Motor neuron (in vitro differentiated cells): ENCODE results near the gene TMEM86A. TPM values are rescaled to one million over a fixed set of nuclear protein-coding genes. Genes with fewer than 3 reads are reported as not detected.

Experiments used
- ATAC-seq, 8 experiments: fragments of 200-7000 bp; cut with Tn5 transposase; replicated peaks in 6 of 8; 2 replicates each; pipeline ENCODE4 v1.8.0; 2021; ENCODE audit warnings: mild to moderate bottlenecking in 8 of 8, moderate library complexity in 8 of 8
- H3K27ac ChIP-seq, 2 donors: fragments of 250-450 bp; sonication (Bioruptor Pico); 2 replicates each; pipeline ENCODE4 v1.9.0; 2021; ENCODE audit warnings: antibody characterized with exemption in 2 of 2, mild to moderate bottlenecking in 2 of 2, moderate library complexity in 1 of 2
- H3K4me1 ChIP-seq, 2 donors: fragments of 250-450 bp; sonication (Bioruptor Pico); replicated peaks in 1 of 2; 2 replicates each; pipeline ENCODE4 v1.6.1; 2021; ENCODE audit warnings: antibody characterized with exemption in 2 of 2, mild to moderate bottlenecking in 2 of 2, moderate library complexity in 1 of 2
- H3K4me3 ChIP-seq, 5 donors: fragments of 250-450 bp; sonication (Bioruptor Pico); 2 replicates each; pipeline ENCODE4 v1.9.0; 2021; ENCODE audit warnings: antibody characterized with exemption in 5 of 5, mild to moderate bottlenecking in 5 of 5, moderate library complexity in 4 of 5
- whole genome bisulfite sequencing, 10 experiments: fragments of 450-650 bp; shearing (Covaris generic); methylation state at CpG; one replicate each; pipeline ENCODE4 v1.0.0; 2022; 5-methylcytosine and 5-hydroxymethylcytosine counted together
- in situ Hi-C, 9 experiments: fragments of 400-800 bp; cut with MboI; loops; one replicate each; pipeline ENCODE4 v1.15.0; 2021; ENCODE audit warnings: low sequenced_read_pairs in 9 of 9, low pct_unique_long_range_greater_than_20kb in 2 of 9; ENCODE audit not compliant: unreplicated experiment in 9 of 9
- total RNA-seq, 8 experiments: library from RNA; unstranded; fragments of 300-600 nt; gene quantifications; 2 replicates each; pipeline versions ENCODE4 v1.2.3 to v1.2.4, GENCODE V29; 2022

Gene TMEM86A
- total RNA-seq, 8 experiments from 2014 or later, result 1.5 to 22.0 (median 4.0) TPM

GRCh38 chr11:18750944-18751343 is 52.4 kb downstream of the TMEM86A start:
- no peak overlapping the region for H3K27ac ChIP-seq

GRCh38 chr11:18752502-18752901 is 53.9 kb downstream of the TMEM86A start:
- Histone ChIP-seq H3K27ac (no peak overlapping the region), H3K4me1 (no peaks in the 10 kb centered on the region), H3K4me3 (no peak overlapping the region)
- no peak for ATAC-seq
- in situ Hi-C loops, result no loop called here
- 0 to 35% (median 10%) methylated on average over 1 to 2 of the region's 3 CpGs; no CpG with 5 or more reads in 6 of the 10 experiments for WGBS, 10 experiments

More at GRCh38 chr11:18750944-18751343, 52.4 kb downstream of the TMEM86A start:
- 43 to 100% (median 80%) methylated on average over 1 to 3 of the region's 3 CpGs; no CpG with 5 or more reads in 1 of the 10 experiments for WGBS, 10 experiments
- no peak for ATAC-seq
- no peak overlapping the region for H3K4me3 ChIP-seq
- H3K4me1 ChIP-seq, result no peaks in the 10 kb centered on the region
- in situ Hi-C loops, result no loop called here

- Histone ChIP-seq H3K27ac (no peak overlapping the region), H3K4me3 (no peak overlapping the region), H3K4me1 (no peaks in the 10 kb centered on the region)
- 22 to 100% (median 58%) methylated on average over 1 to 4 of the region's 5 CpGs; no CpG with 5 or more reads in 1 of the 10 experiments for WGBS, 10 experiments
- ATAC-seq, result no peak
- in situ Hi-C loops, result no loop called here
Measured at GRCh38 chr11:18754308-18754707, 55.7 kb downstream of the TMEM86A start.

Other genes with a start within 250 kb of the TMEM86A start
- gene LDHAL6A, start 242.9 kb upstream of the TMEM86A start, total RNA-seq, result under 1 TPM; 0.09 to 0.91 (median 0.29) TPM
- 100 to 1,000 TPM in 1 of 8 experiments, 10 to 100 TPM in 7; 57.3 to 100 (median 86.0) TPM for gene TSG101, start 171.8 kb upstream of the TMEM86A start, total RNA-seq
- gene UEVLD, start 110.0 kb upstream of the TMEM86A start, total RNA-seq, result 10 to 100 TPM in 5 of 8 experiments, 1 to 10 TPM in 3; 6.3 to 39.6 (median 17.4) TPM
- 10 to 100 TPM in 2 of 8 experiments, 1 to 10 TPM in 5, under 1 TPM in 1; 0.78 to 10.2 (median 2.0) TPM for gene MISFA, start 99.0 kb upstream of the TMEM86A start, total RNA-seq
- 10 to 100 TPM; 11.2 to 27.0 (median 16.5) TPM for gene SPTY2D1, start 64.4 kb upstream of the TMEM86A start, total RNA-seq
- gene IGSF22, start 27.4 kb downstream of the TMEM86A start, total RNA-seq, result 1 to 10 TPM in 3 of 8 experiments, under 1 TPM in 5; 0.05 to 2.4 (median 0.86) TPM
- 10 to 100 TPM in 3 of 8 experiments, 1 to 10 TPM in 2, under 1 TPM in 3; 0.15 to 22.2 (median 6.1) TPM for gene PTPN5, start 93.0 kb downstream of the TMEM86A start, total RNA-seq
- under 1 TPM in 2 of 8 experiments, not detected in 6; 0.18 to 0.57 TPM for gene MRGPRX1, start 240.6 kb downstream of the TMEM86A start, total RNA-seq